ENCODE measurements around the gene SH3RF2.

Gene SH3RF2

GRCh38 chr5:145921211-145921610 is 15.2 kb upstream of the SH3RF2 start:
- in situ Hi-C loops (cut with MboI; ENCODE audit: low sequenced_read_pairs): no loop called here

- in situ Hi-C loops (cut with MboI; ENCODE audit: low sequenced_read_pairs): no loop called here
These were observed 14.3 kb upstream of the SH3RF2 start for GRCh38 chr5:145922059-145922458.

GRCh38 chr5:145923405-145923804 is 13.0 kb upstream of the SH3RF2 start:
- in situ Hi-C loops (cut with MboI; ENCODE audit: low sequenced_read_pairs): no loop called here

- in situ Hi-C loops (cut with MboI; ENCODE audit: low sequenced_read_pairs): no loop called here
These were observed 11.5 kb upstream of the SH3RF2 start for GRCh38 chr5:145924849-145925248.

- in situ Hi-C loops (cut with MboI; ENCODE audit: low sequenced_read_pairs): no loop called here
These were observed 11.0 kb upstream of the SH3RF2 start for GRCh38 chr5:145925353-145925752.

GRCh38 chr5:145925803-145926202 is 10.6 kb upstream of the SH3RF2 start:
- in situ Hi-C loops (cut with MboI; ENCODE audit: low sequenced_read_pairs): no loop called here

GRCh38 chr5:145931718-145932117 is 4.7 kb upstream of the SH3RF2 start:
- in situ Hi-C loops (cut with MboI; ENCODE audit: low sequenced_read_pairs): no loop called here

GRCh38 chr5:145934276-145934675 is 2.1 kb upstream of the SH3RF2 start:
- in situ Hi-C loops (cut with MboI; ENCODE audit: low sequenced_read_pairs): no loop called here

- in situ Hi-C loops (cut with MboI; ENCODE audit: low sequenced_read_pairs): no loop called here
These were observed 1.3 kb downstream of the SH3RF2 start for GRCh38 chr5:145937432-145938250.

GRCh38 chr5:145938776-145939539 is 2.6 kb downstream of the SH3RF2 start:
- in situ Hi-C loops (cut with MboI; ENCODE audit: low sequenced_read_pairs): no loop called here

GRCh38 chr5:145939540-145940065 is 3.2 kb downstream of the SH3RF2 start:
- in situ Hi-C loops (cut with MboI; ENCODE audit: low sequenced_read_pairs): no loop called here

- in situ Hi-C loops (cut with MboI; ENCODE audit: low sequenced_read_pairs): no loop called here
These were observed 4.7 kb downstream of the SH3RF2 start for GRCh38 chr5:145941096-145941447.

GRCh38 chr5:145941448-145942130 is 5.2 kb downstream of the SH3RF2 start:
- in situ Hi-C loops (cut with MboI; ENCODE audit: low sequenced_read_pairs): no loop called here

- in situ Hi-C loops (cut with MboI; ENCODE audit: low sequenced_read_pairs): no loop called here
These were observed 5.8 kb downstream of the SH3RF2 start for GRCh38 chr5:145942201-145942600.

- in situ Hi-C loops (cut with MboI; ENCODE audit: low sequenced_read_pairs): no loop called here
These were observed 6.4 kb downstream of the SH3RF2 start for GRCh38 chr5:145942749-145943148.

- in situ Hi-C loops (cut with MboI; ENCODE audit: low sequenced_read_pairs): no loop called here
These were observed 7.3 kb downstream of the SH3RF2 start for GRCh38 chr5:145943674-145944121.

- in situ Hi-C loops (cut with MboI; ENCODE audit: low sequenced_read_pairs): no loop called here
These were observed 8.0 kb downstream of the SH3RF2 start for GRCh38 chr5:145944328-145944727.

- in situ Hi-C loops (cut with MboI; ENCODE audit: low sequenced_read_pairs): no loop called here
These were observed 9.3 kb downstream of the SH3RF2 start for GRCh38 chr5:145945620-145946111.

GRCh38 chr5:145946112-145946861 is 9.9 kb downstream of the SH3RF2 start:
- in situ Hi-C loops (cut with MboI; ENCODE audit: low sequenced_read_pairs): no loop called here

- in situ Hi-C loops (cut with MboI; ENCODE audit: low sequenced_read_pairs): no loop called here
These were observed 11.2 kb downstream of the SH3RF2 start for GRCh38 chr5:145947581-145947980.
